ENCODE measurements around the gene RPS18.
A peak's percentile ranks its signal among the peaks of the same experiment; 100 is the strongest.

RPS18 gene

GRCh38 chr6:33314515-33314942 lies 42.7 kb downstream of the RPS18 start:
- peak; percentile 74 for DNase-seq (ENCODE audit: low read depth, low spot score)

- peak; percentile 50 for DNase-seq (ENCODE audit: low read depth, low spot score)
These were observed 43.3 kb downstream of the RPS18 start for GRCh38 chr6:33314943-33315792.

DNA sequence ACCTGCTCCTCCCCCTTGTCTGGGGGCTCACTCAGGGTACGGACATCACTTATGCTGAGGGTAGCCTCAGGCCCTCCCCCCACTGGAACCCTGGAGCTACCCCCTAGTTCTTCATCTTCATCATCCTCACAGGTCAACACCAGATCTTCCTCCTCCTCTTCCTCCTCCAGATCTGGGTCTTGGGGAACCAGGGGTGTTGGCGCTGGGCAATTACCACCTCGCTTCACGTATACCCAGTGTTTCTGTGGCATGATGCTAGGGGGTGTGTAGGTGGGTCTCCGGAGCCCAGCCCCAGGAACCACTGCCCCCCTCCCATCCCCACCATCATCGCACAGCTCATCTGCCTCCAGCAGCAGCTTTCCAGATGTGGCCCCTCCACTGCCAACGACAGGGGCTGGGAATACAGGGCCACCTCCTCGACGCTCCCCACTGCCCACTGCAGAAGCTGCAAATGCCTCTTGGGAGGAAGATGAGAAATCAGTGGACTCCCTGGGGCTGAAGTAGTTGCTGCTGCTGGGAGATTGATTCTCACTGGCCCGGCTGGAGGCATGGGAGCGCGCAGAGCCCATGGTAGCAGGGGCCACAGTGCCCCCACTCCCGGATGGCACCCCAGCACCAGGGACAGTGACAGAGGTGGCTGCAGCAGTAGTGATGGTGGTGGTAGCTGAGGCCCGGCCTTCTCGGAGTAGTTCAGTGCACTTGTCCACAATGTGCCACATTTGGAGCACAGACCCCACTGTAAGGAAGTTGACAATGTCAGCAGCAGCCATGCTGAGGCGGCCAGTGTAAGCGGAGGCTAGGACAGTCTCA lies 44.1 kb downstream of the RPS18 start:
- no peak for DNase-seq (ENCODE audit: low read depth, low spot score)

DNA sequence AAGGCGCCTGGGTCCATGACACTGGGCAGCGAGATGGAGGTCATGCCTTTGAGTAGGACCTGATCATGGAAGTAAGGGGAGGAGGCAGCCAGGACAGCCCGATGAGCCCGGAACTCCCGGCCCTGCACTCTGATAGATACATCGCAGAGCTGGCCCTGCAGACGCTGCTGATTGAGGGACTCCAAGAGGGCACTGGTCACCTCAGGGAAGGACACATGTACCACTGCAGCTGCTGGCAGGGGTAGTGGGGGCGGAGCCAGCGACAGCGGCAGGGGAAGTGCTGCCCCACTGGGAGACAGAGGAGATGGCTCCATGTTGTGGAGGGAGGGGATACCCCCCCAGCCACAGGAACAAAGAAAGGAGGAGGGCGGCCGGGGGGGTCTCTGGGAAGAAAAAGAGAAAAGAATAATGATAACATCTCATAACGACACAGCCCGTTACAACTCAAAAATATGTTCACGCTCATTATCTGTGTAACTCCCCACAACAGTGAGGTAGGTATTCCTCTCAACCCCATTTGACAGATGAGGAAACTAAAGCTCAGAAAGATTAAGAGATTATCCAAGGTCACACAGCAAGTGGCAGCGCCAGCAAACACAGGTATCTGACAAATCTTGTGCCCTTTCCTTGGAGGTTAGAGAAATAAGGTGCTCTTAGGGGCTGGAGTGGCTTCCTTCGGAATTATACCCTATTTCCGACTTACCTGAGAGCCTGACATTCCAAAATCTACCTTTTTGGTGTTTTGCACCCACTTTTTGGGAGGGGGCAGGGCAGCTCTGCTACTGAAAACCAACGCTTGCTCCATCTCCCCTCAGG lies 44.9 kb downstream of the RPS18 start:
- no peak for DNase-seq (ENCODE audit: low read depth, low spot score)

DNA sequence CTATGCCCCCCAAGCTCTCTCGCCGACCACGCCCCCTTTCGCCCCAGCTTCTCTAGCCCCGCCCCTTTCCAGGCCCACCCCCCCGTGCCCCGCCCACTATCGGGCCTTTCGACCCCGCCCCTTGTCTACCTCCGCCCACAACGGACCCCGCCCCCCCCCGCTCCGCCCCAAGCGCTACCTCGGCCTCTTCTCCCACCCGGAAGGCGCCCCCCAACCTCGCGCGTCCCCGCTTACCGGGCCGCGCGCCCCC lies 45.5 kb downstream of the RPS18 start:
- DNase-seq (ENCODE audit: low read depth, low spot score) = no peak

DNA sequence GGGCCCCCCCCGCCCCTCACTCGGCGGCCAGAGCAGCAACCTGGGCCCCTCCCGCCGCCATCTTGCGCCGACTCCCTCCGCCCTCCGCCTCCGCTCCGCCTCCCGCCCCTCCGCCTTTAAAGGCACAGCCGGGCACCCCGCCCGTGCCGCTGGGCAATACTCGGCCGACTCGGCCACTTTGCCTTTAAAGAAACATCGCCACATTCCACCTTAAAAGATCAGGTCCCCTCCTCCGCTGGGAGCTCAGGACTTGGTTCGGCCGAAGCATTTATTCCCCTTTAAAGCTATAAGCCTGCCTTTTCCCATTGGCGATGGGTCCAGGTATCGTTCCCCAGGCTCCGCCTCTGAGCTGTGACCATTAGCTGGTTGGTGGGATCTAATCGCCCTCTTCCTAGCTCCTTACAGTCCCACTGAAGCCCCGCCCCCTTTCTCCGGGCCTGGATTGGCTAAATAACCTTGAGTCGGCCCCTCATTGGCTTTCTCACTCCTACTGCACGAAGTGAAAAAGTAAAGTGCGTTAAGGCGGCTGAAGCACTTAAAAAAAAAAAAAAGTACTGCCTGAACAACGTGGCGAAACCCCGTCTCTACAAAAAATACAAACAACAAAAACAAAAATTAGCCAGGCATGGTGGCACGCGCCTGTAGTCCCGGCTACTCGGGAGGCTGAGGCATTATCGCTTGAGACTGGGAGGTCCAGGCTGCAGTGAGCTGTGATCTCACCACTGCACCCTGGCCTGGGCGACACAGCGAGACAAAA lies 46.0 kb downstream of the RPS18 start, which contains the start of gene ZBTB22:
TSS of gene ZBTB22 (minus strand) at position 76 of the 757 bp plus-strand sequence. CDS start 828 bp downstream, outside the sequence.
- DNase-seq (ENCODE audit: low read depth, low spot score) = peak; percentile 99

- DNase-seq (ENCODE audit: low read depth, low spot score) = no peak
These were observed 46.7 kb downstream of the RPS18 start for GRCh38 chr6:33318426-33319073.

- DNase-seq (ENCODE audit: low read depth, low spot score) = no peak
These were observed 48.1 kb downstream of the RPS18 start for GRCh38 chr6:33319939-33320314.

- DNase-seq (ENCODE audit: low read depth, low spot score) = peak; percentile 51
These were observed 48.7 kb downstream of the RPS18 start for GRCh38 chr6:33320315-33321181.

DNA sequence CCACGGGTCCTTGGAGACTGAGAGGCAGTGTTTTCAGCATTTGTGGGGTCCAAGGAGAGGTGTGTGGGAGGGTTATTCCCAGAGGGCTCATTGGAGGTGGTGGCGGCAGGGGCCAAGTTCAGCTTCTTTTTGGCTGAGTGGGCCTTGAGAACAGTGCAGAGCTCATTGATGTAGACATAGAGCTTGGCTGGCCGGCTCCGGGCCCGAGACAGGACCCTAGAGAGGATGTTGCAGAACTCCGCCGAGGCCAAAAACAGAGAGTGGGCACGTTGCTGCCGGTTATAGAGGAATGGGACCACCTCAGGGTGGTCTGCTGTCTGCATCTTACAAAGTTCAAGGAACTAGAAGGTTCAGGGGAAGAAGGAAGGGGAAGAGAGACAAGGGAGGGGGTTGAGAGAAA lies 49.4 kb downstream of the RPS18 start:
- no peak for DNase-seq (ENCODE audit: low read depth, low spot score)

- no peak for DNase-seq (ENCODE audit: low read depth, low spot score)
These were observed 51.7 kb downstream of the RPS18 start for GRCh38 chr6:33323623-33323948.

DNA sequence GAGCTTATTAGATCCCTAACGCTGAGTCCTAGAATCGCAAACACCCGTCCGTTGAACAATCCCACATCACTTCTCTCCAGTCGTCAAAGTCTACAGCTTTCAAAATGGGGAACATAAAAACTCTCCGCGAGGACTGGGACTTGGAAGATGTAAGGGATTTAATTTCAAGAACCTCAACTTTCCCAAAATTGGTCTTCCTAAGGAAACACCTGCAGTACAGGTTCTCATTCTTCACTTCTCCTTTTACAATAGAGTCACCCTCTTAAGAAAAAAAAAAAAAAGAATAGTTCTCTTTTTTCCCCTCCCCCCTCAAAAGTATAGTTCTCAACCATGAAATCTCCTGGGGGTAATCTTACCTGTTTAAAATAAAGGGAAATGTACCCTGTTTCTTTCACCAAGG lies 52.2 kb downstream of the RPS18 start:
- DNase-seq (ENCODE audit: low read depth, low spot score) = no peak

Measured in ELF-1 (cell line).